ENCODE results near the gene DDX54. TPM values are rescaled to one million over a fixed set of nuclear protein-coding genes. Genes with fewer than 3 reads are reported as not detected.

DDX54 gene, protein sequence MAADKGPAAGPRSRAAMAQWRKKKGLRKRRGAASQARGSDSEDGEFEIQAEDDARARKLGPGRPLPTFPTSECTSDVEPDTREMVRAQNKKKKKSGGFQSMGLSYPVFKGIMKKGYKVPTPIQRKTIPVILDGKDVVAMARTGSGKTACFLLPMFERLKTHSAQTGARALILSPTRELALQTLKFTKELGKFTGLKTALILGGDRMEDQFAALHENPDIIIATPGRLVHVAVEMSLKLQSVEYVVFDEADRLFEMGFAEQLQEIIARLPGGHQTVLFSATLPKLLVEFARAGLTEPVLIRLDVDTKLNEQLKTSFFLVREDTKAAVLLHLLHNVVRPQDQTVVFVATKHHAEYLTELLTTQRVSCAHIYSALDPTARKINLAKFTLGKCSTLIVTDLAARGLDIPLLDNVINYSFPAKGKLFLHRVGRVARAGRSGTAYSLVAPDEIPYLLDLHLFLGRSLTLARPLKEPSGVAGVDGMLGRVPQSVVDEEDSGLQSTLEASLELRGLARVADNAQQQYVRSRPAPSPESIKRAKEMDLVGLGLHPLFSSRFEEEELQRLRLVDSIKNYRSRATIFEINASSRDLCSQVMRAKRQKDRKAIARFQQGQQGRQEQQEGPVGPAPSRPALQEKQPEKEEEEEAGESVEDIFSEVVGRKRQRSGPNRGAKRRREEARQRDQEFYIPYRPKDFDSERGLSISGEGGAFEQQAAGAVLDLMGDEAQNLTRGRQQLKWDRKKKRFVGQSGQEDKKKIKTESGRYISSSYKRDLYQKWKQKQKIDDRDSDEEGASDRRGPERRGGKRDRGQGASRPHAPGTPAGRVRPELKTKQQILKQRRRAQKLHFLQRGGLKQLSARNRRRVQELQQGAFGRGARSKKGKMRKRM
- 19.4 TPM for total RNA-seq

DNA sequence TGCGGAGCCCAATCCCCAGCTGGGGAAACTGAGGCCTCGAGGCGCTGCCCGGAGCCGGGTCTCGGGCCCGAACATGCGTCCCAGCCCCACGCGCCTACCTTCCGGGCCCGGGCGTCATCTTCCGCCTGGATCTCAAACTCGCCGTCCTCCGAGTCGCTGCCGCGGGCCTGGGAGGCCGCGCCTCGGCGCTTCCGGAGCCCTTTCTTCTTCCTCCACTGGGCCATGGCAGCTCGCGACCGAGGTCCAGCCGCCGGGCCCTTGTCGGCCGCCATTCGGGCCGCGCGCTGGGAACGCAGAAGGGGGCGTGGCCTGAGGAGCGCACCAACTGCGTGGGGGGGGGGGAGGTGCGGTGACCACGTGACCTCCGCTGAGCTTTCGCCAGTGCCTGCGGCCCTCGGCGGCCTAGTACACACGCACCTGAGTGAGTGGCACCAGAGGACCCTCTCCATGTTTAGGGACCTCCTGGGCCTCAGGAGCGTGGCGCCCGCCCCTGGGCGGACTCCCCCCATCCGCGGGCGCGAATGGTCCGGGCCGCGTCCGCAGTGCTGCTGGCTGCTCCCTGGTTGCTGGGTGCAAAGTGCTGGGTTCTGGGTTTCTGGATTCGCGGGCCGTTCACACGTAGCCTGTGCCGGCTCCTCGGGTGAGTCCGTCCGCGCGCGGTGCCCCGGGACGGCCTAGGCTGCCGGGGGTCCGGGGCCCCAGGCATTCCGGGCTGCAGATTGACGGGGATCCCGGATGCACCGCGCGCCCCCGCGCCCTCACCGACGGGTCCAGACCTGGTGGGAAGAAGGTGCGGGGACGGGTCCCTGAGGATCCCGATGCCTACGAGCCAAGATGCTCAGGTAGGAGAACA, at the start of gene DDX54, which contains the start of gene RITA1:
DDX54 (minus strand) TSS at position 299 of the 853 bp plus-strand sequence; CDS start at position 272, 27 bp downstream.
RITA1 (plus strand) TSS at position 542 of the 853 bp plus-strand sequence. CDS start 1,026 bp downstream, outside the sequence.
- peak; percentile 88 for DNase-seq

DNA sequence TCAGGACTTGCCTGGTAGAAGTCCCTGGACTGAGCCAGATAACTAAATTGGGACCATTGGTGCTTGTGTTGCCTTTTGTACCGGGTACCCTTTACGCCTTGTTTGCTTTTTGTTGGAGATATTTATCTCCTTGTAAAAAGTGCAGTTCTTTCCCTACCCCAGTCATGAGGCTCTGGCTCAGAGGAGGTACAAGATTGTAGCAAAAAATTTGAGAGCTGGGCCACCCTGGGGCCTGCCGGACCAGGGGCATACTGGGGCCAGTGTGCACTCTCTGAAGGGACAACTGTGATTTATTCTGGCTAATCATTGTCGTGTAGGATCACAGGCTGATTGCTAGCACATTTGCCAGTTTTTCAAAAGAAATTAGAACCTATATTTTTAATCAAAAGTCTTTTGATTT, 49.2 kb upstream of the DDX54 start:
- no peak for DNase-seq

DNA sequence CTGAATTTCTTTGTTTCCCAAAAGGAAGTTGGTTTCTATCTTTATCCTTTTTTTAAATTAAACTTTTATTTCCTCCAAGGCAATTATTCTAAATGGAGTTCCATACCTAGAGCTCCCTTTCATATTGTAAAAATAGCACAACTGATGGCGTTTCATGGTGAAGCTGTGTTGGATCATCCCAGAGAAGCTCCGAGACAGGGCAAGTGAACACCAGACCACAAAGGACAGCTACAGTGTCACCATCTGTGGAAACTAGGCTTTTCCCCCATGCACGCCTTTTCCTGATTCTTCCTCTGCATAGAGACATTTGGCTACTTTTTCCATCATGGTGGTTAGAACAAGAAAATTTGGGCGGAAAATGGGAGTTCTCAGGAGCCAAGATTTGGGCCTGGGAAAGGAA, 48.7 kb upstream of the DDX54 start:
- no peak for DNase-seq

DNA sequence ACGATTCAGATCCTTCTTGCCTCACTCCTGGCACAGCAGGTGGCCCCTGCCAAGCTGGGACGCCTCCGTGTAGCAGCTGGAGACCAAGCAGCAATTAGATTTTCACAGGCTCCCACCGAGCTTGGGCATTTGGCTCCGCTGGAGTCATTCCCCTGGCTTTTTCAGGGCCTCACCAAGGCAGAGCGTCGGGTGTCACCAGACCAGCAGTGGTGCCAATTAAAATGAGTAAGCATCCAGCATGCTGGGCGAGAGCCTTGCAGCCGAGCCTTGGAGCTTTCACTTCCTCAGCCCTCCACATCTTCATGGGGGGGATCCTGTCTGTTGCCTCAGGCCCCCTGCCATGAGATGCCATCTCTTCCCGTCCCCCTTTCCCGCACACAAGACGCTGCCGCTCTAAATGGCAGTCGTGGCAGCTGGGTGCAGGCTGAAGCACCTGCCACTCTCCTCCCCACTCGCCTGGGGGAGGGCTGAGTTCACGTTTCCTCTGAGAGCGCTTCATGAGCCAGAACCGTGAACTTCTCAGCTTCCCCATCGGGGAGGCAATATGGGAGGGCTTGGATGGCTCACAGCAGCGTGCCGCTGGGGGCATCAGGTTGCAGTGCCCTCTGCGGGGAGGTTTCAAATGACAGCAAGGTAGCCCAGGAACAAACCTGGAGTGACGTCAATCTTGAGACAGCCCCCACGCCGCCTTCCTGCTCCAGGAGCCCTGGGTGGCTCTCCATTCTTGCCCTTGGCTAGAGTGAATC, 47.7 kb upstream of the DDX54 start:
- DNase-seq: peak; percentile 90

DNA sequence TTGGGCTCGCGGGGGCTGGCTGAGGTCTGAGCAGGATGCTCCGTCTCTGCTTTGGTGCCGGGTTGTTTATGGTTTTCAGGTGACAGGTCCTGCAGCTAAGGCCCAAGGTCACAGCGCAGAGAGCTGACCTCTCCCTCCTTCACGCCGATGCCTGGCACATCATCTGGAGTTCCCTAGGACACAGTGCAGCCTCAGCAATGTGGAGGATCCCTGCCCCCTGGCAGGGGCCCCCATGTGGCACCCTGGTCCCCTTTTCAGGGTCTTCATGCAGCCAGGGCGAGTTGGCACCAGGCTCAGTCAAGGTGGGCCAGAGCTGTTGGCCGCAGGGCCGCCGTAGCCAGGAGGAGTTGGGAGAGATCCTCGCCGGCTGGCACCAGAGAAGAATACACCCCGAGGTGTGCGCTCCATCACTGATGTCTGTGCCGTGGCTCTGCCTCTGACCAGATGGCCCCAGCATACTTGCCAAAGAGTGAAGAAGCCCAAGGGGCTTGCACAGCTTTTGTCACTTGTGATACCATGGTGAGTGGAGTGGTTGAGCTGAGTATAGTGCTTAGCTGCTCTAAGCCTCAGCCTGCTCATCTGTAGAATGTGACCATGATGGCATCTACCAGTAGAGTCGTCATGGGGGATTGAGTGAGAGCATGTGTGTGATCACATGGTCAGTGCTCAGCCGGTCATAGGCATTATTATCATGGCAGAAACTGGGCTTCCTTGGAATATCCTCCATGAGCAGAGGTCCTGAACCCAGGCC, 47.0 kb upstream of the DDX54 start:
- DNase-seq: no peak

DNA sequence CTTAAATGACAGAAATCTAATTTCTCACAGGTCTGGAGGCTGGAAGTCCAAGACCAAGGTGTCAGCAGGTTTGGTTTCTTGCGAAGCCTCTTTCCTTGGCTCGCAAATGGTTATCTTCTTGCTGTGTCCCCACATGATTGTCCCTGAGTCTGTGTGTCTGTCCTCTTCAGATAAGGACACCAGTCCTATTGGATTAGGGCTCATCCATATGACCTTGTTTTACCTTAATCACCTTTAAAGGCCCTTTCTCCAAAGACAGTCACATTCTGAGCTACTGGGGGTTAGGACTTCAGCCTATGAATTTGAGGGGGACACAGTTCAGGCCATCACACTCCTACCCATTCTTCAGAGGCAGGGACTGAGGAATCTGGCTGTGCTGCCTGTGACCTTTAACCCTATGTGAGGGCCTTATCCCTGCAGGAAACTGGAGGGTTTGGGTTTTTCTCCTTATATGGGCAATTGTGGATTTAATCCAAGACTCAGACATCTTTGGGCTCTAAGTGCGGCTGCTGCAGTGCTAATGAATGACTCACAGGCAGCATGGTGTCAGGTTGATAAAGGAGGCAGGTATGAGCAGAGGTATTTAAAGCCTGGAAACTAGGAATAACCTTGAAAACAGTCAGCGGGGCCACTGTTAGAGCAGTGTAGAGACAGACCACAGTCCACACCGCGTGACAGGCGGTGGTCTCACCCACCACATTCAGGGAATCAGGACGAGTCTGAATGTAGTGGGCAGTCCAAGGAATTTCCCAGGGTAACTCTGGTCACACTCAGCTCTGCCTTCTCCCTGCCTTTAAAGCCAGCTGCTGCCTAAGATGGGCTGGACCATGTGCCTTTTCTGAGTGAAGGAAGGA, 46.2 kb upstream of the DDX54 start:
- no peak for DNase-seq

DNA sequence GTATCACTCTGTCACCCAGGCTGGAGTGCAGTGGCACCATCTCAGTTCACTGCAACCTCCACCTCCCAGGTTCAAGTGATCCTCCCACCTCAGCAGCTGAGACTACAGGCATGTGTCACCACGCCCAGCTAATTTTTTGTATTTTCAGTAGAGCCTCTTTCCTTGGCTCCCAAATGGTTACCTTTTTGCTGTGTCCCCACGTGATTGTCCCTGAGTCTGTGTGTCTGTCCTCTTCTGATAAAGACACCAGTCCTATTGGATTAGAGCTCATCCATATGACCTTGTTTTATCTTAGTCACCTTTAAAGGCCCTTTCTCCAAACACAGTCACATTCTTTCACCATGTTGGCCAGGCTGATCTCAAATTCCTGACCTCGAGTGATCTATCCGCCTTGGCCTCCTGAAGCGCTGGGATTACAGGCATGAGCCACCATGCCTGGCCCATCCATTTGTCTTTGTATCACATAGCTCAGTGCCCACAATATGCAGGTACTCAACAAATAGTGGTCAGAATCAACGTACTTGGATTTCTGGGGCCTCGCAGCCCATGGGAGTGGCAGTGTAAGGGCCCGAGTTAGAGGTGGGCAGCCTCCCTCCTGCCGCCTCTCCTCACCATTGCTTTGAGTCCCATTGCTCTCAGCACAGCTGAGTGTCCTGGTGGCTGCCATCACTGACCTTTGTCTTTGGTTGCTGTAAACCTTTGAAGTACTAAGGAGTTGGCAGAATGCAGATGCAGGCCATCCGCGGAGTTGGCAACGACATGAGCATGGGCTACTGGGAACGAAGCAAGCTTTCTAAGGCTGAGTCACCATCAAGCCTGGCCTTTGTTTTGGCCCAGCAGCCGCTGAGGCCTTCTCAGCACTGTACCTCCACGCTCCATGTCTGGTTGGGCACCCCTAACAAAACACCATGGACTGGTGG, 45.3 kb upstream of the DDX54 start:
- no peak for DNase-seq

DNA sequence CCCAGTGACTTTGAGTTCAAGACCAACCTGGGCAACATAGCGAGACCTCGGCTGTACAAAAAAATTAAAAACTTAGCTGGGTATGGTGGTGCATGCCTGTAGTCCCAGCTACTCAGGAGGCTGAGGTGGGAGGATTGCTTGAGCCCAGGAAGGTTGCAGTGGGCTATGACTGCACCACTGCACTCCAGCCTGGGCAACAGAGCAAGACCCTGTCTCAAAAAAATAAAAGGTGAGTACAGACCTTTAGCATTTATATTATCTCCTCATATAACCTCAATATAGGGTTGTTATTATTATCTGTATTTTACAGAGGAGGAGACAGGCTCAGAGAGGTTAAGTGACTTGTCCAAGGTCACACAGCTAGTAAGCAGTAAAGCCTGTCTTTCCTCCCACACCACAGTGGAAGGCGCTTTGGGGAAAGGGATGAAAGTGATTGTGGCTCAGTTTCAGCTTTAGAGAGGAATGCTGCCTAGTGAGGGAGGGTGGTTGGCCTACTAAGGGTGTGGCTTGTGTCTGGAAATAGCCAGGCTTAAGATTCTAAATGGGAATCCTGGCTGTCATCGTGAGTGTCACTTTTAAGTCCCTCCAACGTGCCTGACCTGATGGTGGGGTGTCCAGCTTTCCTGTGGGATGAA, 43.2 kb upstream of the DDX54 start:
- DNase-seq: peak; percentile 64

DNA sequence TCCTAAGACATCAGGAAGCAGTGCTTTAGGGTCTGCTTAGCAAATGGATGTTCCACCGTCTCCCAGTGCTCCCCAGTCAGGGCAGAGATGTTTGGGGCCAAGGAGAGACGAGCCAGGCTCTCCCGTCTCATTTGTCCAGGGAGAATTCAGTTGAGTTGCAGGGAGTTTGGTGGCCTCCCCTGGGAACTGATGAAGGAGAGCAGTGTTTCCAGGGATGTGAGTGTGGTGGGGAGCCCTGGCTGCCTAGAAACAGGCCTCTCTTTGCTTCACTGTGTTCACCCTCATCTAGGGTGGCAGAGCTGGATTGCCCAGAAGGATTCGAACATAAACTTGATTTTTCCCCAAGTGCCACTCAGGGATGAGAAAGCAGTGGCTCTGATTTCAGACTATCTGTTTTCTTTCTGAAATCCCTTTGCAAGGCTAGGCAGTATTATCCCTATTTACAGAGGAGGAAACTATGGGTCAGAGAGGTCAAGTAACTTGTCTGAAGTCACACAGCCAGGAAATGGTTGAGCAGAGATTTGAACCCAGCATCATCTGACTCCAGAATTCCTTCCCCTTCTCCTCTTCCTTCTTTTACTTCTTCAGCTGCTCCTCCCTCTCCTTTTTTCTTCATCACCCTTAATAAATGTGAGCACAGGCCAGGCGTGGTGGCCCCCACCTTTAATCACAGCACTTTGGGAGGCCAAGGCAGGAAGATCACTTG, 42.6 kb upstream of the DDX54 start:
- no peak for DNase-seq

DNA sequence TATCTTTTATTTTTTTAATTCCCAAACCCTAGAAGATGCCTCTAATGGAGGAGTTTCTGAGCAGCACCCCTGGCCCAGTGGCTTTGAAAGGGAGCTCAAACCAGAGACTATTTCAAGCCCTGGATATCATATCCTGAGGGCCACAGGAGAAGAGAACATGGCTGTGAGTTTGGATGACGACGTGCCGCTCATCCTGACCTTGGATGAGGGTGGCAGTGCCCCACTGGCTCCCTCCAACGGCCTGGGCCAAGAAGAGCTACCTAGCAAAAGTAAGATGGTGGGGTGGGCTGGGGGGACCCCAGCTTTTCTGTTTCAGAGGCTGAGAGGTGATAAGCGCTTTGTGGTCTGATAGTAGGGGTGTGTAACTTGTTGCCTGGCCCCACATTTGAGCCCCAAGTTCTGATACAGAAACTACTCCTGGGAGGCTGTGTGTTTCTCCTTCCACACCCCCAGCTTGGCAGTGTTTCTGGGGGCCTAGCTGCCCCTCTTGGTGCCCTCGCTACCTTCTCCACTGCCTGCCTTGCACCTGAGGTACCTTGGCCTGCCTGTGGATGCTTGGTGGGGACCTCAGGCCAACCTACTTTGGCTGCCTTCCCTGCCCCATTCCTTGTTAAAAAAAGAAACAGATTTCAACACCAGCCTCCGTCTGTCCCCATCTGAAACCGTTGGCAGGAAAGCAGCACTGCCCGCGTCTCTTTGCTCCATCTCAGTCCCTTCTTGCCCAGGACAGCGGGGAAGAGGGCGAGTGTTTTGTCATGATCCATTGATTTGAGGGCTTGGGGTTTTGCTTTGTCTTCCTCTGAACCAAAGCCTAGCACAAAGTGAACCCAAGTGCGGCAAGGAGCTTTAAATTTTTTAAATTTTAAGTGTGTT, 41.7 kb upstream of the DDX54 start:
- no peak for DNase-seq

DNA sequence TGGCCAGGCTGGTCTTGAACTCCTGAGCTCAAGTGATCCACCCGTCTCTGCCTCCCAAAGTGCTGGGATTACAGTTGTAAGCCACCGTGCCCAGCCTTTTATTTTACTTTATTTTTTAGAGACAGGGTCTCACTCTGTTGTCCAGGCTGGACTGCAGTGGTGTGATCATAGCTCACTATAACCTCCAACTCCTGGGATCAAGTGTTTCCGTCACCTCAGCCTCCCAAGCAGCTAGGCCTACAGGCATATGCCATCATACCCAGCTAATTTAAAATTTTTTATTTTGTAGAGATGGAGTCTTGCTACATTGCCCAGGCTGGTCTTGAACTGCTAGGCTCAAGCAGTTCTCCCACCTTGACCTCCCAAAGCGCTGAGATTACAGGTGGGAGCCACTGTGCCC, 39.7 kb upstream of the DDX54 start:
- no peak for DNase-seq

DNA sequence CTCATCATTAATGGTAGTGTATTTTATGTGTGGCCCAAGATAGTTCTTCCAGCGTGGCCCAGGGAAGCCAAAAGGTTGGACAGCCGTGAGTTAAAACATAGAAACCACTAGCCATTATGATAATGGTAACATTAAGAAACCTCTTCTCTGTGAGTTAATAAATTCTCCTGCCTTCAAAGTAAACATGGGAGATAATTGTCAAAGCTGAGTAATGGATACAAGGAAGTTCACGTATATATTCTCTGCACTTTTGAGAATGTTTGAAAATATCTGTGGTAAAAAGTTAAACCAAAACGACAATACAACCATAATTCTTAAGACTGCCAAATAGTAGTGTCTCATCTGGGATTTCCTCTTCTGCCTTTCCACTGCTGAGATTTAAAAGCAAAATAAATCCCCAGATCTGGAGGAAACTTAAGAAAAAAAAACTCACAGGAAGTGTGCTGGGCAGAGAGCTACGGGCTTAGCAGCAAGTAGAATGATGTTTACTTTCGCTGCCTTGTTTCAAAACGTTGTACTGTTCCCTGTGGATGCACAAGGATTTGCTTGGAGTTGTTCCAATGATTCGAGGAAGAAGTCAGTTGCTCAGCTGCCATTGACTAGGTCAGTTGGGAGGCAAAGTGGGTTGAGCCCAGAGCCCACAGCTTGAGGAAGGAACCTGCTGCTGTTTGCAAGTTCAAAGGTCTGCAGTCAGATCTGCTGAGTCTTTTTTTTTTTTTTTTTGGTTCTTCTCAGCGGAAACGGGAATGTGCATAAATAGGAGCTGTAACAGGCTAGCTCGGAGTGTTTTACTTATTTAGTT, 37.7 kb upstream of the DDX54 start:
- peak; percentile 87 for DNase-seq

DNA sequence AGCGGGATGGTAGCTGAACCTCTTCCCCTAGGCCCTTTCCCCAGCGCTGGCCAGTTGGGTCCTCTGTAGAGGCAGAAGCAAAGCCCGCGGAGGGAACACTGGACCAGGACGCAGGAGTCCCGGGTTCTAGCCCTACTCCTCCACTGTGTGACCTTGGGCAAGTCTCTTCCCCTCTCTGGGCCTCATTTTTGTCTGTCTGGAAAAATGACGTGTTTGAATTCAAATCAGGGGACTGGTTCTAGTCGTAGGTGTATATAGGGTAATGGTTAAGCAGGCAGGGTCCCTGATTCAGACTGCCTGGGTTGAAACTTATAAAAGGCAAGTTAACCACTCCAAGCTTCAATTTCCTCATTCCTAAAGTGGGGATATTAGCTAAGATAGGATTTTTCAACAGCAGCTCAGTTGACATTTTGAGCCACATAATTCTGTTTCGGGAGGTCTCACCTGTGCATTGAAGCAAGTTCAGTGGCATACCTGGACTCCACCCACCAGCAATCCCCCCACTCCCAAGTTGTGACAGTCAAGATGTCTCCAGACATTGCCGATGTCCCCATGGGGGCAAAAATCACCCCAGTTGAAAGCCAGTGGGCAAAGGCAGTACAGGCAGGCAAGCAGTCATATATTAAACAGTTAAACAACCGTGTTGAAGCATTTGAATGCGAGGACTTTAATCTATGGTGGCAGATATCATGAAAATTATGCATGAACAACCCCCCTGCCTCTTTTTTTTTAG, 36.9 kb upstream of the DDX54 start:
- no peak for DNase-seq

DNA sequence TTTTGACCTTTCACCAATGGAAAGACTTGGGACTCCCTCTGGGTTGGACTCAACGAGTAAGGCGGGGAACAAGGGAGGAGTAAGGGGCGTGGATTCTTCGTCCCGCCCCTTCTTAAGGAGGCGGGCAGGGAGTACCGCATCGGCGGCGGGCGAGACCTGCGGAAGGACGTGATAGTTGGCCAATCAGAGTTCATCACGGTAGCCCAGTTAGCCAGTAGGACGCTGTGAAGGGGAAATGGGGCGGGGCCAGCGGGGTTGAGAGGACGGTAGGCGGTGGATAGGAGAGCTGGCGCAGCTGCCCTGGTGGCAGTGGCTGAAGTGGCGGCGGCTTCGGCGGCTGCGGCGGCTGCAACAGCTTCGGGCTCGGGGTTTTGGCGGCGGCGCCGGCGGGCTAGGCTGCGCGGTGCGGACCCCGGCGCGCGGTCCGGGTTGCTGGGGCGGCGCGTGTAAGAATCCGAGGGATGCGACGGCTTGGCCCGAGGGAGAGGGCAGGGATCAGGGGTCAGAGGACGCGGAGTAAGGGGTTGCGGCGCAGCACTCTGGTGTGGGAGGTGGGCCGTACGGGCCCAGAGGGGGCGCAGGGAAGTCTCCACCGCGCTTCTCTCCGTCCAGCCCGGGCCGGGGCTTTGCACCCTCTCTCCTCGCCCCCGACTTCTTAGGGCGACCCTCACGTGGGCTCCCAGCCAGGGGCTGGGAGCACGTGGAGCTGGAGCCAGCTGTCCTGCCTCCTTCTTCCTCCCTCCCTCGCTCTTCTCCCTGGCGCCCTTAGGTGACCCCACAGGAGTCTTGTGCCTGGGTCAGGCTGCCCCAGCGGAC, 36.1 kb upstream of the DDX54 start, which contains the start of gene TPCN1:
TPCN1 (plus strand) TSS at position 284 of the 816 bp plus-strand sequence. CDS start 5,389 bp downstream, outside the sequence.
- DNase-seq: peak; percentile 100
